HepG2 (cell line): Measurements from ENCODE around the gene SPRED2. TPM values are rescaled to one million over a fixed set of nuclear protein-coding genes. Genes with fewer than 3 reads are reported as not detected.
A peak's percentile ranks its signal among the peaks of the same experiment; 100 is the strongest.

Experiments used
- FOSL2 ChIP-seq: sonication (generic); formaldehyde crosslinking; IDR thresholded peaks from 2 replicates; pipeline ENCODE4 v1.4.0; 2020; ENCODE audit warnings: missing genetic modification reagents
- GLI4 ChIP-seq: sonication (generic); formaldehyde crosslinking; IDR thresholded peaks from 2 replicates; pipeline ENCODE4 v1.5.1; 2020; ENCODE audit warnings: missing genetic modification reagents, mild to moderate bottlenecking, moderate library complexity, borderline replicate concordance
- HMGA1 ChIP-seq: sonication (generic); formaldehyde crosslinking; conservative IDR thresholded peaks from 2 replicates; pipeline ENCODE4 v1.4.0; 2020; ENCODE audit warnings: missing genetic modification reagents
- HOXD1 ChIP-seq: sonication (generic); formaldehyde crosslinking; IDR thresholded peaks from 2 replicates; pipeline ENCODE4 v1.5.0; 2020; ENCODE audit warnings: missing genetic modification reagents
- MAF1 ChIP-seq: sonication (generic); formaldehyde crosslinking; IDR thresholded peaks from 2 replicates; pipeline ENCODE4 v1.5.0; 2020; ENCODE audit warnings: missing genetic modification reagents, borderline replicate concordance
- PAX8 ChIP-seq: sonication (generic); formaldehyde crosslinking; IDR thresholded peaks from 2 replicates; pipeline ENCODE4 v1.8.0; 2022; ENCODE audit warnings: mild to moderate bottlenecking, missing genetic modification reagents, borderline replicate concordance
- POLR2A ChIP-seq, 2 experiments: IDR thresholded peaks; 2 replicates each; pipeline ENCODE4 v1.6.1; 2011; ENCODE audit warnings: low read depth in 2 of 2, low read length in 2 of 2, mild to moderate bottlenecking in 1 of 2, moderate library complexity in 1 of 2; ENCODE audit not compliant: insufficient read depth in 1 of 2
- POLR2AphosphoS2 ChIP-seq: IDR thresholded peaks from 2 replicates; pipeline ENCODE4 v1.6.1; 2011; ENCODE audit warnings: low read depth, low read length, improper control_type of control experiment
- POLR2G ChIP-seq: fragments of 200-400 bp; formaldehyde crosslinking; IDR thresholded peaks from 2 replicates; pipeline ENCODE4 v1.6.1; 2018; ENCODE audit warnings: mild to moderate bottlenecking, low read depth, low read length, moderate library complexity
- RFX3 ChIP-seq: IDR thresholded peaks from 2 replicates; pipeline ENCODE4 v1.6.1; 2016; ENCODE audit warnings: missing biosample characterization, missing genetic modification reagents
- SETDB1 ChIP-seq: sonication (generic); formaldehyde crosslinking; IDR thresholded peaks from 2 replicates; pipeline ENCODE4 v1.5.1; 2020; ENCODE audit warnings: missing genetic modification reagents, mild to moderate bottlenecking, borderline replicate concordance
- ZFX ChIP-seq: sonication (generic); formaldehyde crosslinking; IDR thresholded peaks from 2 replicates; pipeline ENCODE4 v1.4.0; 2020; ENCODE audit warnings: mild to moderate bottlenecking, low read depth, missing genetic modification reagents, moderate library complexity
- polyA plus RNA-seq, 8 experiments: library from polyadenylated mRNA; depleted of rRNA in 3 of 8; stranded (reverse) in 7 of 8; unstranded in 1 of 8; fragments of >200 nt; fragmentation: Illumina TruSeq in 4 of 8; extraction: Trizol in 4 of 8; gene quantifications; 2 replicates each; pipeline versions ENCODE4 v1.2.1 to v1.2.3, GENCODE V29; 2011 to 2016; ENCODE audit warnings: low read depth in 4 of 8, missing spikeins in 1 of 8, mixed read lengths in 1 of 8; ENCODE audit not compliant: insufficient read depth in 1 of 8
- total RNA-seq, 5 experiments: library from RNA; depleted of rRNA; stranded (reverse); fragments of >200 nt; fragmentation: Illumina TruSeq; extraction: Trizol; gene quantifications; 2 replicates each; pipeline ENCODE4 v1.2.3, GENCODE V29; 2016; ENCODE audit warnings: low read depth in 1 of 5
- TF ChIP-seq, protein P1 (sequence below): sonication (generic); formaldehyde crosslinking; IDR thresholded peaks from 2 replicates; pipeline ENCODE4 v1.4.0; 2020; ENCODE audit warnings: missing genetic modification reagents
- TF ChIP-seq, protein P2 (sequence below): sonication (generic); formaldehyde crosslinking; IDR thresholded peaks from 2 replicates; pipeline ENCODE4 v1.9.0; 2021; ENCODE audit warnings: missing genetic modification reagents, mild to moderate bottlenecking, borderline replicate concordance
- TF ChIP-seq, protein P3 (sequence below): IDR thresholded peaks from 2 replicates; pipeline ENCODE4 v1.6.1; 2012; ENCODE audit warnings: low read length, improper control_type of control experiment
- TF ChIP-seq, protein P4 (sequence below): sonication (generic); formaldehyde crosslinking; IDR thresholded peaks from 2 replicates; pipeline ENCODE4 v1.8.0; 2022; ENCODE audit warnings: mild to moderate bottlenecking, missing genetic modification reagents, moderate library complexity
- TF ChIP-seq, protein P5 (sequence below): sonication (generic); formaldehyde crosslinking; IDR thresholded peaks from 2 replicates; pipeline ENCODE4 v1.5.1; 2020; ENCODE audit warnings: missing genetic modification reagents, mild to moderate bottlenecking, borderline replicate concordance

The SPRED2 gene
- total and polyA plus RNA-seq, 2 of the 13 experiments (the other 11 are each of a cell fraction or from before 2014, with no cell fraction given): 13.0 to 37.0 TPM

DNA sequence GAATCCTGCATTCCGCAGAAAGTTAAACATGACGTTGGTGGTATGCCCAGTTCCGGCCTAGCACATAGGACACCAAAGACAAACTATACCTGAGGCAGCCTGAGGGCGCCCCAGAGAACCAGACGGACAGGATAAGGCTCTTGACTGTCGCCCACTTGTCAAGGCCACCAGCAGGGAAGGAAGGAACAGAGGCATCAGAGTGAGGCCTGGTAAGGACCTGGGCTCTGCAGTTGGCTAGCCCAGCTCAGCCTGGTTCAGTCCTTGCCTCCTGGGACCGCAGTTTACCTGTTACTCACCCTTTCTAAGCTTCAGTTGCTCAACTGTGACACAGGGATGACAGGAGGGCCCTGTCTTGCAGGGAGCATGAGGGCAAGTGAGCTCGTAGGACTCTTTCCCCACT is 122.7 kb downstream of the SPRED2 start (continued):
- TF ChIP-seq, protein P1, sequence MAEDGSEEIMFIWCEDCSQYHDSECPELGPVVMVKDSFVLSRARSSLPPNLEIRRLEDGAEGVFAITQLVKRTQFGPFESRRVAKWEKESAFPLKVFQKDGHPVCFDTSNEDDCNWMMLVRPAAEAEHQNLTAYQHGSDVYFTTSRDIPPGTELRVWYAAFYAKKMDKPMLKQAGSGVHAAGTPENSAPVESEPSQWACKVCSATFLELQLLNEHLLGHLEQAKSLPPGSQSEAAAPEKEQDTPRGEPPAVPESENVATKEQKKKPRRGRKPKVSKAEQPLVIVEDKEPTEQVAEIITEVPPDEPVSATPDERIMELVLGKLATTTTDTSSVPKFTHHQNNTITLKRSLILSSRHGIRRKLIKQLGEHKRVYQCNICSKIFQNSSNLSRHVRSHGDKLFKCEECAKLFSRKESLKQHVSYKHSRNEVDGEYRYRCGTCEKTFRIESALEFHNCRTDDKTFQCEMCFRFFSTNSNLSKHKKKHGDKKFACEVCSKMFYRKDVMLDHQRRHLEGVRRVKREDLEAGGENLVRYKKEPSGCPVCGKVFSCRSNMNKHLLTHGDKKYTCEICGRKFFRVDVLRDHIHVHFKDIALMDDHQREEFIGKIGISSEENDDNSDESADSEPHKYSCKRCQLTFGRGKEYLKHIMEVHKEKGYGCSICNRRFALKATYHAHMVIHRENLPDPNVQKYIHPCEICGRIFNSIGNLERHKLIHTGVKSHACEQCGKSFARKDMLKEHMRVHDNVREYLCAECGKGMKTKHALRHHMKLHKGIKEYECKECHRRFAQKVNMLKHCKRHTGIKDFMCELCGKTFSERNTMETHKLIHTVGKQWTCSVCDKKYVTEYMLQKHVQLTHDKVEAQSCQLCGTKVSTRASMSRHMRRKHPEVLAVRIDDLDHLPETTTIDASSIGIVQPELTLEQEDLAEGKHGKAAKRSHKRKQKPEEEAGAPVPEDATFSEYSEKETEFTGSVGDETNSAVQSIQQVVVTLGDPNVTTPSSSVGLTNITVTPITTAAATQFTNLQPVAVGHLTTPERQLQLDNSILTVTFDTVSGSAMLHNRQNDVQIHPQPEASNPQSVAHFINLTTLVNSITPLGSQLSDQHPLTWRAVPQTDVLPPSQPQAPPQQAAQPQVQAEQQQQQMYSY: peak; percentile 88
- no peak for TF ChIP-seq SETDB1 (CRISPR knock-in tag)
- no peak for TF ChIP-seq FOSL2 (CRISPR knock-in tag)
- no peak for TF ChIP-seq HOXD1 (CRISPR knock-in tag)
- TF ChIP-seq, protein P2, sequence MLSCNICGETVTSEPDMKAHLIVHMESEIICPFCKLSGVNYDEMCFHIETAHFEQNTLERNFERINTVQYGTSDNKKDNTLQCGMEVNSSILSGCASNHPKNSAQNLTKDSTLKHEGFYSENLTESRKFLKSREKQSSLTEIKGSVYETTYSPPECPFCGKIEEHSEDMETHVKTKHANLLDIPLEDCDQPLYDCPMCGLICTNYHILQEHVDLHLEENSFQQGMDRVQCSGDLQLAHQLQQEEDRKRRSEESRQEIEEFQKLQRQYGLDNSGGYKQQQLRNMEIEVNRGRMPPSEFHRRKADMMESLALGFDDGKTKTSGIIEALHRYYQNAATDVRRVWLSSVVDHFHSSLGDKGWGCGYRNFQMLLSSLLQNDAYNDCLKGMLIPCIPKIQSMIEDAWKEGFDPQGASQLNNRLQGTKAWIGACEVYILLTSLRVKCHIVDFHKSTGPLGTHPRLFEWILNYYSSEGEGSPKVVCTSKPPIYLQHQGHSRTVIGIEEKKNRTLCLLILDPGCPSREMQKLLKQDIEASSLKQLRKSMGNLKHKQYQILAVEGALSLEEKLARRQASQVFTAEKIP (CRISPR knock-in tag): no peak
- TF ChIP-seq ZFX (CRISPR knock-in tag): peak; percentile 43; the same call in 1 of the 2 replicates
- TF ChIP-seq POLR2G: peak; percentile 32; the same call in 1 of the 2 replicates
- TF ChIP-seq PAX8: no peak
- TF ChIP-seq, protein P3, sequence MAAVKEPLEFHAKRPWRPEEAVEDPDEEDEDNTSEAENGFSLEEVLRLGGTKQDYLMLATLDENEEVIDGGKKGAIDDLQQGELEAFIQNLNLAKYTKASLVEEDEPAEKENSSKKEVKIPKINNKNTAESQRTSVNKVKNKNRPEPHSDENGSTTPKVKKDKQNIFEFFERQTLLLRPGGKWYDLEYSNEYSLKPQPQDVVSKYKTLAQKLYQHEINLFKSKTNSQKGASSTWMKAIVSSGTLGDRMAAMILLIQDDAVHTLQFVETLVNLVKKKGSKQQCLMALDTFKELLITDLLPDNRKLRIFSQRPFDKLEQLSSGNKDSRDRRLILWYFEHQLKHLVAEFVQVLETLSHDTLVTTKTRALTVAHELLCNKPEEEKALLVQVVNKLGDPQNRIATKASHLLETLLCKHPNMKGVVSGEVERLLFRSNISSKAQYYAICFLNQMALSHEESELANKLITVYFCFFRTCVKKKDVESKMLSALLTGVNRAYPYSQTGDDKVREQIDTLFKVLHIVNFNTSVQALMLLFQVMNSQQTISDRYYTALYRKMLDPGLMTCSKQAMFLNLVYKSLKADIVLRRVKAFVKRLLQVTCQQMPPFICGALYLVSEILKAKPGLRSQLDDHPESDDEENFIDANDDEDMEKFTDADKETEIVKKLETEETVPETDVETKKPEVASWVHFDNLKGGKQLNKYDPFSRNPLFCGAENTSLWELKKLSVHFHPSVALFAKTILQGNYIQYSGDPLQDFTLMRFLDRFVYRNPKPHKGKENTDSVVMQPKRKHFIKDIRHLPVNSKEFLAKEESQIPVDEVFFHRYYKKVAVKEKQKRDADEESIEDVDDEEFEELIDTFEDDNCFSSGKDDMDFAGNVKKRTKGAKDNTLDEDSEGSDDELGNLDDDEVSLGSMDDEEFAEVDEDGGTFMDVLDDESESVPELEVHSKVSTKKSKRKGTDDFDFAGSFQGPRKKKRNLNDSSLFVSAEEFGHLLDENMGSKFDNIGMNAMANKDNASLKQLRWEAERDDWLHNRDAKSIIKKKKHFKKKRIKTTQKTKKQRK: no peak
- no peak for TF ChIP-seq MAF1
- TF ChIP-seq RFX3 (CRISPR knock-in tag): no peak
- TF ChIP-seq, protein P4, sequence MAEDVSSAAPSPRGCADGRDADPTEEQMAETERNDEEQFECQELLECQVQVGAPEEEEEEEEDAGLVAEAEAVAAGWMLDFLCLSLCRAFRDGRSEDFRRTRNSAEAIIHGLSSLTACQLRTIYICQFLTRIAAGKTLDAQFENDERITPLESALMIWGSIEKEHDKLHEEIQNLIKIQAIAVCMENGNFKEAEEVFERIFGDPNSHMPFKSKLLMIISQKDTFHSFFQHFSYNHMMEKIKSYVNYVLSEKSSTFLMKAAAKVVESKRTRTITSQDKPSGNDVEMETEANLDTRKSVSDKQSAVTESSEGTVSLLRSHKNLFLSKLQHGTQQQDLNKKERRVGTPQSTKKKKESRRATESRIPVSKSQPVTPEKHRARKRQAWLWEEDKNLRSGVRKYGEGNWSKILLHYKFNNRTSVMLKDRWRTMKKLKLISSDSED (CRISPR knock-in tag): peak; percentile 59; the same call in 1 of the 2 replicates
- TF ChIP-seq GLI4 (CRISPR knock-in tag): no peak
- TF ChIP-seq, protein P5, sequence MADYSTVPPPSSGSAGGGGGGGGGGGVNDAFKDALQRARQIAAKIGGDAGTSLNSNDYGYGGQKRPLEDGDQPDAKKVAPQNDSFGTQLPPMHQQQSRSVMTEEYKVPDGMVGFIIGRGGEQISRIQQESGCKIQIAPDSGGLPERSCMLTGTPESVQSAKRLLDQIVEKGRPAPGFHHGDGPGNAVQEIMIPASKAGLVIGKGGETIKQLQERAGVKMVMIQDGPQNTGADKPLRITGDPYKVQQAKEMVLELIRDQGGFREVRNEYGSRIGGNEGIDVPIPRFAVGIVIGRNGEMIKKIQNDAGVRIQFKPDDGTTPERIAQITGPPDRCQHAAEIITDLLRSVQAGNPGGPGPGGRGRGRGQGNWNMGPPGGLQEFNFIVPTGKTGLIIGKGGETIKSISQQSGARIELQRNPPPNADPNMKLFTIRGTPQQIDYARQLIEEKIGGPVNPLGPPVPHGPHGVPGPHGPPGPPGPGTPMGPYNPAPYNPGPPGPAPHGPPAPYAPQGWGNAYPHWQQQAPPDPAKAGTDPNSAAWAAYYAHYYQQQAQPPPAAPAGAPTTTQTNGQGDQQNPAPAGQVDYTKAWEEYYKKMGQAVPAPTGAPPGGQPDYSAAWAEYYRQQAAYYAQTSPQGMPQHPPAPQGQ: no peak
- peak; percentile 20; the same call in 1 of the 2 replicates for TF ChIP-seq POLR2AphosphoS2
- no peak for TF ChIP-seq HMGA1 (CRISPR knock-in tag)
- peak in 1 of 2 experiments; percentile 42; a peak in 1 of 4 replicates for TF ChIP-seq POLR2A (IDR thresholded peaks at IDR 0.05; ENCODE audit: insufficient read depth in 1 of 2, low read depth in 2 of 2, low read length in 2 of 2)
